GM19239 (cell line): ENCODE data around the gene P2RX1.
"Not testable (repeated sequence)": the region's sequence is repeated elsewhere in the genome, so short reads cannot be mapped to it uniquely, and the experiment has no call there.

ENCODE experiments used
- DNase-seq: peaks from one replicate; pipeline ENCODE4 v3.0.0; 2011; ENCODE audit warnings: low spot score; ENCODE audit not compliant: insufficient read length
- FAIRE-seq: peaks from 2 replicates; lab custom pipeline; 2011; peaks lifted over from hg19 to GRCh38; lab: Jason Lieb, UNC

P2RX1 gene

GRCh38 chr17:3953542-3953941 lies 37.3 kb upstream of the P2RX1 start:
- no peak for DNase-seq
- no peak for FAIRE-seq

- FAIRE-seq (no peak), DNase-seq (no peak)
Observed at GRCh38 chr17:3952186-3952585, 35.9 kb upstream of the P2RX1 start.

GRCh38 chr17:3951420-3951819 lies 35.2 kb upstream of the P2RX1 start:
- DNase-seq (no peak), FAIRE-seq (no peak)

- no peak for FAIRE-seq
- DNase-seq = no peak
Observed at GRCh38 chr17:3951003-3951402, 34.7 kb upstream of the P2RX1 start.

- DNase-seq = no peak
- no peak for FAIRE-seq
Observed at GRCh38 chr17:3950584-3950983, 34.3 kb upstream of the P2RX1 start.

- FAIRE-seq (no peak), DNase-seq (no peak)
Observed at GRCh38 chr17:3949418-3949817, 33.2 kb upstream of the P2RX1 start.

- not testable (repeated sequence) for FAIRE-seq, DNase-seq
Observed at GRCh38 chr17:3948551-3948950, 32.3 kb upstream of the P2RX1 start.

- DNase-seq (no peak), FAIRE-seq (no peak)
Observed at GRCh38 chr17:3947318-3947810, 31.1 kb upstream of the P2RX1 start.

- FAIRE-seq = no peak
- no peak for DNase-seq
Observed at GRCh38 chr17:3946711-3947235, 30.5 kb upstream of the P2RX1 start.

- FAIRE-seq = no peak
- peak; percentile 51 for DNase-seq
Observed at GRCh38 chr17:3944485-3945388, 28.5 kb upstream of the P2RX1 start.

GRCh38 chr17:3943240-3943891 lies 27.1 kb upstream of the P2RX1 start:
- DNase-seq (no peak), FAIRE-seq (no peak)

- DNase-seq = no peak
- no peak for FAIRE-seq
Observed at GRCh38 chr17:3940965-3941698, 24.9 kb upstream of the P2RX1 start.

- no peak for FAIRE-seq
Observed at GRCh38 chr17:3937359-3937758, 21.1 kb upstream of the P2RX1 start.

GRCh38 chr17:3935825-3936355 lies 19.6 kb upstream of the P2RX1 start:
- no peak for FAIRE-seq
- no peak for DNase-seq

More at GRCh38 chr17:3937359-3937758, 21.1 kb upstream of the P2RX1 start:
- DNase-seq = no peak

- no peak for FAIRE-seq
- DNase-seq = no peak
Observed at GRCh38 chr17:3935140-3935542, 18.9 kb upstream of the P2RX1 start.

- no peak for DNase-seq
- FAIRE-seq = no peak
Observed at GRCh38 chr17:3929764-3930163, 13.5 kb upstream of the P2RX1 start.

GRCh38 chr17:3929181-3929580 lies 12.9 kb upstream of the P2RX1 start:
- DNase-seq (no peak), FAIRE-seq (no peak)

- DNase-seq = no peak
- no peak for FAIRE-seq
Observed at GRCh38 chr17:3928406-3928805, 12.1 kb upstream of the P2RX1 start.

- FAIRE-seq (no peak), DNase-seq (no peak)
Observed at GRCh38 chr17:3927628-3928340, 11.5 kb upstream of the P2RX1 start.
